ENCODE results near the gene NEUROD6. TPM values are rescaled to one million over a fixed set of nuclear protein-coding genes. Genes with fewer than 3 reads are reported as not detected.

The NEUROD6 gene
- total RNA-seq, 1 experiment from 2014 or later, result not detected

- TF ChIP-seq ZNF423 (CRISPR knock-in tag; IDR thresholded peaks at IDR 0.05) (no peak), ERG (CRISPR knock-in tag; IDR thresholded peaks at IDR 0.05) (no peak), ZNF121 (CRISPR knock-in tag; IDR thresholded peaks at IDR 0.05) (no peak), ZNF232 (CRISPR knock-in tag; IDR thresholded peaks at IDR 0.05) (no peak), SMAD4 (CRISPR knock-in tag; IDR thresholded peaks at IDR 0.05) (no peak), ZNF281 (CRISPR knock-in tag; IDR thresholded peaks at IDR 0.05) (no peak), JAZF1 (CRISPR knock-in tag; IDR thresholded peaks at IDR 0.05) (no peak), USF2 (CRISPR knock-in tag; IDR thresholded peaks at IDR 0.05) (no peak)
These were observed 38.2 kb downstream of the NEUROD6 start (continued) for GRCh38 chr7:31302356-31302755.

GRCh38 chr7:31299336-31299735 lies 41.2 kb downstream of the NEUROD6 start:
- TF ChIP-seq GTF2I (CRISPR knock-in tag; conservative IDR thresholded peaks at IDR 0.05) (no peak), ZNF532 (CRISPR knock-in tag; IDR thresholded peaks at IDR 0.05; ENCODE audit: borderline replicate concordance) (no peak), ZNF317 (CRISPR knock-in tag; IDR thresholded peaks at IDR 0.05; ENCODE audit: borderline replicate concordance, low read depth) (no peak), ESRRA (CRISPR knock-in tag; IDR thresholded peaks at IDR 0.05; ENCODE audit: borderline replicate concordance) (no peak), ELF4 (CRISPR knock-in tag; IDR thresholded peaks at IDR 0.05; ENCODE audit: low read depth) (no peak), NR2C2 (CRISPR knock-in tag; IDR thresholded peaks at IDR 0.05) (no peak), ATF1 (CRISPR knock-in tag; IDR thresholded peaks at IDR 0.05) (no peak), MLX (CRISPR knock-in tag; IDR thresholded peaks at IDR 0.05) (no peak)
- Mint-ChIP-seq H3K27me3 (ENCODE audit: low read depth) (no peaks in the 10 kb centered on the region), H3K36me3 (no peaks in the 10 kb centered on the region), H3K4me3 (no peak overlapping the region), H3K27ac (no peak overlapping the region), H3K4me1 (peaks cover 5% of the 10 kb centered on the region), H3K9me3 (no peaks in the 10 kb centered on the region)
- ATAC-seq, result no peak
- ChIA-PET POLR2A (no interaction called here), CTCF (interaction anchor here (1.2 kb wide), 1 partner anchor 107 kb away, joined by 4 read pairs; no protein-coding TSS in a partner anchor)
- DNase-seq (ENCODE audit: low spot score), result no peak
